Smooth muscle cell (in vitro differentiated cells): Measurements from ENCODE around the gene TMED6. TPM values are rescaled to one million over a fixed set of nuclear protein-coding genes. Genes with fewer than 3 reads are reported as not detected.

Experiments used
- DNase-seq: peaks from one replicate; lab custom pipeline; 2025; ENCODE audit not compliant: unreplicated experiment; lab: John Stamatoyannopoulos, UW
- H2AFZ ChIP-seq: fragments of 200-600 bp; sonication (generic); 2 replicates; pipeline ENCODE4 v1.6.0; 2016; ENCODE audit warnings: antibody characterized with exemption, low read depth, mild to moderate bottlenecking
- H3F3A ChIP-seq: fragments of 200-600 bp; sonication (generic); 2 replicates; pipeline ENCODE4 v1.6.0; 2017; ENCODE audit warnings: antibody characterized with exemption, low read depth
- H3K27ac ChIP-seq: fragments of 200-600 bp; sonication (generic); 2 replicates; pipeline ENCODE4 v1.5.1; 2016; ENCODE audit warnings: low read depth, mild to moderate bottlenecking
- H3K27me3 ChIP-seq: fragments of 200-600 bp; sonication (generic); 2 replicates; pipeline ENCODE4 v1.6.1; 2016; ENCODE audit warnings: low read depth, mild to moderate bottlenecking
- H3K36me3 ChIP-seq: fragments of 200-600 bp; sonication (generic); 2 replicates; pipeline ENCODE4 v1.5.1; 2016; ENCODE audit warnings: low read depth
- H3K4me1 ChIP-seq: fragments of 200-600 bp; sonication (generic); 2 replicates; pipeline ENCODE4 v1.5.1; 2016; ENCODE audit warnings: low read depth
- H3K4me2 ChIP-seq: fragments of 200-600 bp; sonication (generic); 2 replicates; pipeline ENCODE4 v1.6.0; 2016; ENCODE audit warnings: mild to moderate bottlenecking
- H3K4me3 ChIP-seq: fragments of 200-600 bp; sonication (generic); 2 replicates; pipeline ENCODE4 v1.5.1; 2016; ENCODE audit warnings: mild to moderate bottlenecking
- H3K79me2 ChIP-seq: fragments of 200-600 bp; sonication (generic); 2 replicates; pipeline ENCODE4 v1.6.0; 2016; ENCODE audit warnings: low read depth, mild to moderate bottlenecking
- H3K9ac ChIP-seq: fragments of 200-600 bp; sonication (generic); 2 replicates; pipeline ENCODE4 v1.6.0; 2016; ENCODE audit warnings: low read depth
- H3K9me3 ChIP-seq: fragments of 200-600 bp; sonication (generic); replicated peaks from 2 replicates; pipeline ENCODE4 v1.5.1; 2016; ENCODE audit warnings: low read depth
- H4K20me1 ChIP-seq: fragments of 200-600 bp; sonication (generic); 2 replicates; pipeline ENCODE4 v1.6.0; 2016; ENCODE audit warnings: low read depth
- WGBS: methylation state at CpG from one replicate; pipeline ENCODE4 v1.1.7; 2016; ENCODE audit warnings: low lambda C conversion rate; 5-methylcytosine and 5-hydroxymethylcytosine counted together
- polyA plus RNA-seq: library from polyadenylated mRNA; unstranded; fragments of >200 nt; fragmentation: Nextera tagmentation; extraction: Ambion mirVana; gene quantifications from 2 replicates; pipeline ENCODE4 v1.2.1, GENCODE V29; 2016
- total RNA-seq: library from RNA; depleted of rRNA; stranded (reverse); fragments of >200 nt; gene quantifications from 2 replicates; pipeline ENCODE4 v1.2.3, GENCODE V29; 2014
- TF ChIP-seq, protein P1 (sequence below): fragments of 200-600 bp; sonication (generic); IDR thresholded peaks from 2 replicates; pipeline ENCODE4 v1.5.1; 2017; ENCODE audit warnings: borderline replicate concordance, mild to moderate bottlenecking, antibody characterized with exemption; ENCODE audit not compliant: insufficient read depth, poor library complexity, severe bottlenecking

Gene TMED6
- total and polyA plus RNA-seq, 2 experiments from 2014 or later, result 0.23 to 0.27 TPM

GRCh38 chr16:69324585-69325253 lies 26.9 kb downstream of the TMED6 start:
- no peaks in the 10 kb centered on the region for H3K36me3 ChIP-seq
- no peak overlapping the region for H3K9ac ChIP-seq
- TF ChIP-seq, protein P1, sequence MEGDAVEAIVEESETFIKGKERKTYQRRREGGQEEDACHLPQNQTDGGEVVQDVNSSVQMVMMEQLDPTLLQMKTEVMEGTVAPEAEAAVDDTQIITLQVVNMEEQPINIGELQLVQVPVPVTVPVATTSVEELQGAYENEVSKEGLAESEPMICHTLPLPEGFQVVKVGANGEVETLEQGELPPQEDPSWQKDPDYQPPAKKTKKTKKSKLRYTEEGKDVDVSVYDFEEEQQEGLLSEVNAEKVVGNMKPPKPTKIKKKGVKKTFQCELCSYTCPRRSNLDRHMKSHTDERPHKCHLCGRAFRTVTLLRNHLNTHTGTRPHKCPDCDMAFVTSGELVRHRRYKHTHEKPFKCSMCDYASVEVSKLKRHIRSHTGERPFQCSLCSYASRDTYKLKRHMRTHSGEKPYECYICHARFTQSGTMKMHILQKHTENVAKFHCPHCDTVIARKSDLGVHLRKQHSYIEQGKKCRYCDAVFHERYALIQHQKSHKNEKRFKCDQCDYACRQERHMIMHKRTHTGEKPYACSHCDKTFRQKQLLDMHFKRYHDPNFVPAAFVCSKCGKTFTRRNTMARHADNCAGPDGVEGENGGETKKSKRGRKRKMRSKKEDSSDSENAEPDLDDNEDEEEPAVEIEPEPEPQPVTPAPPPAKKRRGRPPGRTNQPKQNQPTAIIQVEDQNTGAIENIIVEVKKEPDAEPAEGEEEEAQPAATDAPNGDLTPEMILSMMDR, result no peak
- no peaks in the 10 kb centered on the region for H3K27me3 ChIP-seq
- H2AFZ ChIP-seq, result no peak overlapping the region
- H3K9me3 ChIP-seq, result no peaks in the 10 kb centered on the region
- H3K79me2 ChIP-seq, result peaks cover 43% of the 10 kb centered on the region
- H3K4me2 ChIP-seq, result no peak overlapping the region
- 89% methylated on average over 10 of the region's 10 CpGs for WGBS
- H3K4me1 ChIP-seq, result peaks cover 16% of the 10 kb centered on the region
- DNase-seq, result no peak
- H3K4me3 ChIP-seq, result no peak overlapping the region
- peaks cover 3% of the 10 kb centered on the region for H3F3A ChIP-seq
- no peak overlapping the region for H3K27ac ChIP-seq
- H4K20me1 ChIP-seq, result peaks cover 59% of the 10 kb centered on the region

- H3F3A ChIP-seq, result peaks cover 3% of the 10 kb centered on the region
- H3K4me1 ChIP-seq, result peaks cover 10% of the 10 kb centered on the region
- H4K20me1 ChIP-seq, result peaks cover 54% of the 10 kb centered on the region
- no peak overlapping the region for H2AFZ ChIP-seq
- no peak overlapping the region for H3K27ac ChIP-seq
- no peak overlapping the region for H3K9ac ChIP-seq
- H3K4me3 ChIP-seq, result no peak overlapping the region
- H3K9me3 ChIP-seq, result no peaks in the 10 kb centered on the region
- WGBS, result 89% methylated on average over 8 of the region's 8 CpGs
- H3K79me2 ChIP-seq, result peaks cover 36% of the 10 kb centered on the region
- no peaks in the 10 kb centered on the region for H3K27me3 ChIP-seq
- TF ChIP-seq, protein P1, result no peak
- DNase-seq, result no peak
- H3K36me3 ChIP-seq, result no peaks in the 10 kb centered on the region
- H3K4me2 ChIP-seq, result no peak overlapping the region
Observed at GRCh38 chr16:69324013-69324531, 27.5 kb downstream of the TMED6 start.

DNA sequence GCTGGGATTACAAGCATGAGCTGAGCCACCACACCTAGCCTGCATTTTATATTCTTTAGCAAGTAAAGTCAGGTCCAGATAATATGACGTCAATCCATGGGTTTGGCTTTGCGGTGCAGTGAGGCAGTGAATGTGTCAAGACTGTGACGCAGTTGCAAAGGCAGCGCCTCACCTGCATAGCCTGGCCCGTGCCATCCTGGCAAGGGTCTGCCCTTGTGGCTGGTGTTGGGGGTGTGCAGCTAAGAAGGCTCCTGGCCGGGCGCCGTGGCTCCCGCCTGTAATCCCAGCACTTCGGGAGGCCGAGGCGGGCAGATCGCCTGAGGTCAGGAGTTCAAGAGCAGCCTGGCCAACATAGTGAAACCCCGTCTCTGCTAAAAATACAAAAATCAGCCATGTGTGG lies 28.2 kb downstream of the TMED6 start:
- Histone ChIP-seq H3K36me3 (no peaks in the 10 kb centered on the region), H3K27ac (no peak overlapping the region), H3K79me2 (peaks cover 30% of the 10 kb centered on the region), H3K4me2 (no peak overlapping the region), H3K9ac (no peak overlapping the region), H4K20me1 (peaks cover 47% of the 10 kb centered on the region), H3F3A (peaks cover 2% of the 10 kb centered on the region), H3K4me3 (no peak overlapping the region), H3K4me1 (peaks cover 4% of the 10 kb centered on the region), H3K27me3 (no peaks in the 10 kb centered on the region), H2AFZ (no peak overlapping the region), H3K9me3 (no peaks in the 10 kb centered on the region)
- TF ChIP-seq, protein P1, result no peak
- WGBS, result 98% methylated on average over 14 of the region's 14 CpGs
- no peak for DNase-seq

- no peaks in the 10 kb centered on the region for H3F3A ChIP-seq
- no peaks in the 10 kb centered on the region for H3K4me1 ChIP-seq
- TF ChIP-seq, protein P1, result no peak
- H3K4me3 ChIP-seq, result no peak overlapping the region
- H3K9ac ChIP-seq, result no peak overlapping the region
- no peaks in the 10 kb centered on the region for H3K9me3 ChIP-seq
- peaks cover 19% of the 10 kb centered on the region for H3K79me2 ChIP-seq
- H3K4me2 ChIP-seq, result no peak overlapping the region
- H3K27ac ChIP-seq, result no peak overlapping the region
- 92% methylated on average over 7 of the region's 7 CpGs for WGBS
- H3K36me3 ChIP-seq, result no peaks in the 10 kb centered on the region
- no peak for DNase-seq
- no peaks in the 10 kb centered on the region for H3K27me3 ChIP-seq
- H4K20me1 ChIP-seq, result peaks cover 45% of the 10 kb centered on the region
- no peak overlapping the region for H2AFZ ChIP-seq
Observed at GRCh38 chr16:69322343-69322742, 29.2 kb downstream of the TMED6 start.
